ENCODE results near the gene CDIPT.

CDIPT gene

GRCh38 chr16:29837841-29838240, 25.2 kb downstream of the CDIPT start:
- H3K4me3 ChIP-seq (ENCODE audit: low read length, poor library complexity, severe bottlenecking): no peak overlapping the region
- H3K9me3 ChIP-seq (ENCODE audit: insufficient read depth, low read depth, low read length): no peaks in the 10 kb centered on the region
- H3K36me3 ChIP-seq (ENCODE audit: insufficient read depth, low read length): no peaks in the 10 kb centered on the region
- H3K4me2 ChIP-seq (ENCODE audit: low read depth, low read length, poor library complexity, severe bottlenecking): no peak overlapping the region
- H3F3A ChIP-seq (ENCODE audit: low read depth): no peaks in the 10 kb centered on the region
- H3K4me1 ChIP-seq (ENCODE audit: insufficient read depth, low read length, poor library complexity, severe bottlenecking): no peaks in the 10 kb centered on the region
- H2AFZ ChIP-seq (ENCODE audit: low read length): no peak overlapping the region
- no peaks in the 10 kb centered on the region for H4K20me1 ChIP-seq (ENCODE audit: insufficient read depth, low read length, poor library complexity, severe bottlenecking)
- H3K27me3 ChIP-seq (ENCODE audit: insufficient read depth, low read length, poor library complexity, severe bottlenecking): no peaks in the 10 kb centered on the region
- H3K79me2 ChIP-seq (ENCODE audit: insufficient read depth, low read length): no peaks in the 10 kb centered on the region
- TF ChIP-seq CTCF (conservative IDR thresholded peaks at IDR 0.05; ENCODE audit: low read length) (no peak), EZH2phosphoT487 (IDR thresholded peaks at IDR 0.05; ENCODE audit: borderline replicate concordance) (no peak)
- no peak overlapping the region for H3K9ac ChIP-seq (ENCODE audit: low read depth, low read length, poor library complexity, severe bottlenecking)
- H3K9me2 ChIP-seq (replicated peaks; ENCODE audit: low read depth, low read length): no peaks in the 10 kb centered on the region

- H3K9ac ChIP-seq (ENCODE audit: low read depth, low read length, poor library complexity, severe bottlenecking): no peak overlapping the region
- no peaks in the 10 kb centered on the region for H3K79me2 ChIP-seq (ENCODE audit: insufficient read depth, low read length)
- H3K4me3 ChIP-seq (ENCODE audit: low read length, poor library complexity, severe bottlenecking): no peak overlapping the region
- no peaks in the 10 kb centered on the region for H3F3A ChIP-seq (ENCODE audit: low read depth)
- H3K4me2 ChIP-seq (ENCODE audit: low read depth, low read length, poor library complexity, severe bottlenecking): no peak overlapping the region
- H4K20me1 ChIP-seq (ENCODE audit: insufficient read depth, low read length, poor library complexity, severe bottlenecking): no peaks in the 10 kb centered on the region
- H3K4me1 ChIP-seq (ENCODE audit: insufficient read depth, low read length, poor library complexity, severe bottlenecking): no peaks in the 10 kb centered on the region
- H3K9me2 ChIP-seq (replicated peaks; ENCODE audit: low read depth, low read length): no peaks in the 10 kb centered on the region
- H3K27me3 ChIP-seq (ENCODE audit: insufficient read depth, low read length, poor library complexity, severe bottlenecking): no peaks in the 10 kb centered on the region
- H2AFZ ChIP-seq (ENCODE audit: low read length): no peak overlapping the region
- H3K36me3 ChIP-seq (ENCODE audit: insufficient read depth, low read length): no peaks in the 10 kb centered on the region
- no peaks in the 10 kb centered on the region for H3K9me3 ChIP-seq (ENCODE audit: insufficient read depth, low read depth, low read length)
- no peak for TF ChIP-seq EZH2phosphoT487 (IDR thresholded peaks at IDR 0.05; ENCODE audit: borderline replicate concordance)
- TF ChIP-seq CTCF (conservative IDR thresholded peaks at IDR 0.05; ENCODE audit: low read length): no peak
Measured at GRCh38 chr16:29836623-29837022, 26.4 kb downstream of the CDIPT start.

GRCh38 chr16:29835926-29836325, 27.1 kb downstream of the CDIPT start:
- Histone ChIP-seq H3K4me2 (ENCODE audit: low read depth, low read length, poor library complexity, severe bottlenecking) (no peak overlapping the region), H3K9me3 (ENCODE audit: insufficient read depth, low read depth, low read length) (no peaks in the 10 kb centered on the region), H3K4me1 (ENCODE audit: insufficient read depth, low read length, poor library complexity, severe bottlenecking) (no peaks in the 10 kb centered on the region), H3K9me2 (replicated peaks; ENCODE audit: low read depth, low read length) (no peaks in the 10 kb centered on the region), H3K36me3 (ENCODE audit: insufficient read depth, low read length) (no peaks in the 10 kb centered on the region), H3K9ac (ENCODE audit: low read depth, low read length, poor library complexity, severe bottlenecking) (no peak overlapping the region), H2AFZ (ENCODE audit: low read length) (no peak overlapping the region), H4K20me1 (ENCODE audit: insufficient read depth, low read length, poor library complexity, severe bottlenecking) (no peaks in the 10 kb centered on the region), H3K4me3 (ENCODE audit: low read length, poor library complexity, severe bottlenecking) (no peak overlapping the region), H3K79me2 (ENCODE audit: insufficient read depth, low read length) (no peaks in the 10 kb centered on the region), H3F3A (ENCODE audit: low read depth) (no peaks in the 10 kb centered on the region), H3K27me3 (ENCODE audit: insufficient read depth, low read length, poor library complexity, severe bottlenecking) (no peaks in the 10 kb centered on the region)
- no peak for TF ChIP-seq EZH2phosphoT487 (IDR thresholded peaks at IDR 0.05; ENCODE audit: borderline replicate concordance)
- TF ChIP-seq CTCF (conservative IDR thresholded peaks at IDR 0.05; ENCODE audit: low read length): no peak
